HUDEP-2 (cell line): ENCODE data around the gene EMD.
A peak's percentile ranks its signal among the peaks of the same experiment; 100 is the strongest.

Experiments
- DNase-seq, 76 experiments: peaks; one replicate each; lab custom pipeline; 2025; ENCODE audit not compliant: unreplicated experiment in 76 of 76; lab: John Stamatoyannopoulos, UW

EMD gene

DNA sequence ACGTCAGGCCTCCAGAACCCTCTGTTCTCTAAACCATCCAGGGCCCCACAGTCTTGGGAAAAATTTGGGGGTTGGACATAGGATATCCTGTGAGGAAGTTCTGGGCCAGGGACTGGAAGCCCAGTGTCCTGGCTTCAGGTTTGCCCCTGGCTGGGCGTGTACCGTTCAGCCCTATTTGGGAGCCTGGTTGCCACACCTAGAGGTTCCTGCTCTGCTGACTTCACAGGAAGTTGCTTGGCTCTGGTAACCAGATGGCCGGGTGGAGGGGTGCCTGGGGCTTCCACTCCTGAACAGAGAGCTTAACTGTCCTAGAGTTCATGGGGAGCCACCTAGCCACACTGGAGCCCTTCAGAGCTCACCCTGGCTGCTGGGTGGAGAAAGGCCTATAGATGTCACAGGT is 33.4 kb downstream of the EMD start:
- DNase-seq, result peak in 1 of 76 experiments; percentile 3

DNA sequence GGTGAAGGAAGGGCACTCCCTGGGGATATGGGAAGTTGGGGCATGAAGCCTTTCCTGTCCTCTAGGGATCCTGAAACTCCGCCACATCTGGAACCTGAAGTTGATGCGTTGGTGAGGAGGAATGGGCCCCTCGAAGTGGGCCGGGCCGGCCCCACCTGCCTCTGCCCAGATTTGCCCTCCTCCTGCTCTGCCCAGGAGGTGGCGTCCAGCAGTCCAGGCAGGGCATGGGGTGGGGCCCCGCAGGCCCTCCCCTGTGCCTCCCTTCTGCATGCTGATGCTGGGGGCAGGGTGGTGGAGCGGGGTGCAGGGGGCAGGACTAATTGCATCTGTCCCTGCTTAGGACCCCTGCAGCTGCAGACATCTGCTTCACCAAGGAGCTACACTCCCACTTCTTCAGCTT is 34.0 kb downstream of the EMD start:
- no peak for DNase-seq

DNA sequence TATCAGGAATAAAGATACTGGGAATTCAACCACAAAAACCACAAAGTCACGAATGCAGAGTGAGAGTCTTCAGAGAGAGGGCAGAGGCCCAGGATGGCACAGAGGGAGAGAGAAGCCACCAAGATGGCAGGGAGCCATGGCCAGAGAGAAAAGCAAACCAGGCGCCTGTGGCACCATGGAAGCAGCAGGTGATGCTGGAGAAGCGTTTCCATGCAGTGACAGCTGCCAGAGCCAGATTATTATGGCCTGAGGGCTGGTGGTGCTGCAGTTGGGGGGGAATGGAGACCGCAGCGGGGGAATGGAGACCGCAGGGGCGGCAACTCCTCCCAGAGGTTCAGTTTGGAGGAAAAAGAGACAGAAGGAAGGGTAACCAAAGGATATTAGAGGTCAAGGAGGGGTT is 38.1 kb downstream of the EMD start:
- no peak for DNase-seq

DNA sequence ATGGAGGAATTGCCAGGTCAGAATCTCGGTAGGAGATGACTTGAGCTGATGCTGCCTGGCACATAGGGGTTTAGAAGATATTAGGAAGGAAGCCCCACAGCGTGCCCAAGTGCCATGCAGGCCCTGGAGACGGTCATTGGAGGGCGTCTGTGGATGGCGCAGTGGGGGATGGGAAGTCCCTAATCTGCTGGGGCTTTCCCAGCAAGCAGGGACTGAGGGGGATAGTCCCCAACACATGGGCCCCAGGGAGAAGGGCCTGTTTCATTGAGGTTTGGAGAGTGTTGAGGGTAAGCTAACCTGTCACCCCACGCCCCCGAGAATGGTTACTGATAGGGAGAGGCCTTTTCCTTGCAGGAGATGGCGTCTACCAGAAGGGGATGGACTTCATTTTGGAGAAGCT is 40.1 kb downstream of the EMD start:
- DNase-seq, result no peak

DNA sequence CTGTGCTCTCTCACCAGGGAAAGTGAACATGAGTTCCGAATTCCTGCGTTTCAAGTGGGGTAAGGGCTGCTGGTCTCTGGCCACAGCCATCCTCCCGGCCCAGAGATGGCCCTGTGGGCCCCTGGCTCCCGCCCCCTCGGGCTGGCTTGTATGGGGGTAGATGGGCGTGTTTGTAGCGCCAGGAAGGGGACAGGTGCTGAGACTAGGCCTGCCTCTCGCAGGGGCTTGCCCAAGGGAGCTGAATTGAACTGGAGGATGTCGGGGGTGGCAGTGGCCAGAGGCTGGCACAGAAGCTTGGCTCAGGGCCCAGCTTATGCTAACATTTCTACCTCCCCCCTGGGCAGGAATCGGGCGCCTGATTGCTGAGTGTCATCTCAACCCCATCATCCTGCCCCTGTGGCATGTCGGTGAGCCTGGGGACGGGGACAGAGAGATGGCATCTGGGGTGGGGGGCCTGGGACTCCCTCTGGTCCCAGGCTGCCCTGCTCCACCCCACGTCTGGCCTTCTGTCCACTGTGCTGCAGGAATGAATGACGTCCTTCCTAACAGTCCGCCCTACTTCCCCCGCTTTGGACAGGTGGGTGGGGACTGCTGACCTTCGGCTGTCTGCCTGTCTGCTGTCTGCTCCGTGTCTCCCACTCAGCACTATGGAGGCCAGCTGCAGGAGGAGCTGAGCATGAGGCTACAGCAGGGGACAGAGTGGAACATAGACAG is 40.8 kb downstream of the EMD start:
- DNase-seq, result no peak

- DNase-seq, result no peak
Measured at GRCh38 chrX:154420402-154420756, 41.3 kb downstream of the EMD start.

- no peak for DNase-seq
Measured at GRCh38 chrX:154426916-154427770, 48.0 kb downstream of the EMD start.

GRCh38 chrX:154428176-154429171 is 49.4 kb downstream of the EMD start, which contains the start of gene ATP6AP1:
TSS of gene ATP6AP1 (plus strand) at chrX:154428677. CDS start at chrX:154428693, 16 bp downstream.
- peak in 74 of 76 experiments; percentile 8 to 91 (median 80) for DNase-seq

DNA sequence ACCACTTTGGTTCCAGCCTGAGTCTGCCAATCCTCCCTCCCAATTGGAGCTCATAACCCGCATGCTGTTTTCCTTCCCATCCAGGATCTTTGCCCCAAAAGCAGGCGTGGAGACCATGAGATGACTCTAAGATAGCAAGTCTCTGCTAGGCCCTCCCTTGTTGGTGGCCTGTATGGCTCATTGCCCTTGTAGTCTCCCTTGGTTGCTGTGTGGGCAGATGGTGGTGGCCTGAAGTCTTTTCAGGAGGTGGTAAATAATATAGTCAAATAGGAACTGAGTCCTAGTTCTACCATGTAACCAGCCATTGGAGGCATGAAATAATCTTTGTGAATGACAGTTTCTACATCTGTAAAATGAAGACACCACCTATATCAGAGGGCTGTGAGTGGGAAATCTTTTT is 50.6 kb downstream of the EMD start:
- DNase-seq, result peak in 2 of 76 experiments; percentile 2 to 8

DNA sequence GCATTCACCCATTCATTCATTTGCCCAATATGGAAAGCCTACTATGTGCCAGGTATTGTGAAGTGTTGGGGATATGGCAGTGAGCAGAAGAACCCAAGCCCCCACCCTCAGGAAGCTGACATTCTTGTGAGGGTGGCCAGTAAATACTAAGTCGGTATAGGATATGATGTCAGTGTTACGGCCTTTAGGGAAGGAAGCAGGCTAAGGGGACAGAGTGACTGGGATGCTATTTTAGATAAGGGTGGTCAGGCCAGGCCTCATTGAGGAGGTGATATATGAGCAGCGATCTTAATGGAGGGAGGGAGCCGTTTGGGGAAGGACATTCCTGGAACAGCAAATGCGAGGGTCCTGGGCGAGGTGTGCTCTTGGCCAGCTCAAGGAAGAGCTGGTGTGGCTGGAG is 51.4 kb downstream of the EMD start:
- DNase-seq, result no peak

DNA sequence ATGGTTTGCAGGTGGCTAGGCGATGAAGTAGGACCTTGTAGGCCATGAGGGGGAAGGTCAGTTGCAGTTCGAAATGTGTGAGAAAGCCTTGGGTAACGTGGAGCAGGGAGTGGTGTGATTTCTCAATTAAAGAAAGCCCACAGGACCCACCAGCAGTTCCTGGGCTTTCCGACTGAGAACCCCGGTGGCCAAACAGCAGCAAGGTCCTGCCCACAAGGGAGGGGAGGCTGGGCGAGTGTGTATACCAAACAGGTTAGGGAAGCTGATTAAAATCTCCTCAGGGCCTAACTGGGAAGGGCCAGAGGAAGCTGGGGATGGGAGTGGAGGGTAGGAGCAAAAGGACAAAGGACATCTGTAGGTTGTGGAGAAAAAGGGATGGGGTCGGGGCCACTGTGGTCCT is 51.8 kb downstream of the EMD start:
- DNase-seq, result no peak
